GM18951 (cell line): ENCODE measurements around the gene GRM7.

ENCODE experiments used
- POLR2A ChIP-seq: IDR thresholded peaks from 4 replicates; pipeline ENCODE4 v1.6.1; 2011; ENCODE audit warnings: mild to moderate bottlenecking; ENCODE audit not compliant: insufficient read length, insufficient read depth; ENCODE audit errors: extremely low read depth
- in situ Hi-C: fragments of 300-500 bp; cut with MboI; formaldehyde crosslinking; loops from one replicate; pipeline ENCODE4 v1.12.0; 2022; ENCODE audit warnings: low sequenced_read_pairs, mixed read lengths, inconsistent platforms; ENCODE audit not compliant: unreplicated experiment

Gene GRM7

GRCh38 chr3:7749931-7750695 lies 889.2 kb downstream of the GRM7 start:
- in situ Hi-C loops: no loop called here
- TF ChIP-seq POLR2A: no peak

GRCh38 chr3:7752005-7752404 lies 891.1 kb downstream of the GRM7 start:
- in situ Hi-C loops: no loop called here

GRCh38 chr3:7754653-7755441 lies 893.9 kb downstream of the GRM7 start:
- in situ Hi-C loops: no loop called here
- no peak for TF ChIP-seq POLR2A

More at GRCh38 chr3:7752005-7752404, 891.1 kb downstream of the GRM7 start:
- no peak for TF ChIP-seq POLR2A

- in situ Hi-C loops: no loop called here
- no peak for TF ChIP-seq POLR2A
Measured at GRCh38 chr3:7759630-7760029, 898.7 kb downstream of the GRM7 start.

- TF ChIP-seq POLR2A: no peak
- in situ Hi-C loops: no loop called here
Measured at GRCh38 chr3:7760718-7761117, 899.8 kb downstream of the GRM7 start.

GRCh38 chr3:7764115-7764514 lies 903.2 kb downstream of the GRM7 start:
- TF ChIP-seq POLR2A: no peak
- in situ Hi-C loops: no loop called here

GRCh38 chr3:7766530-7766929 lies 905.6 kb downstream of the GRM7 start:
- TF ChIP-seq POLR2A: no peak
- in situ Hi-C loops: no loop called here

GRCh38 chr3:7779331-7779730 lies 918.4 kb downstream of the GRM7 start:
- in situ Hi-C loops: no loop called here
- TF ChIP-seq POLR2A: no peak

- TF ChIP-seq POLR2A: no peak
- in situ Hi-C loops: no loop called here
Measured at GRCh38 chr3:7781395-7781794, 920.5 kb downstream of the GRM7 start.

GRCh38 chr3:7787871-7788828 lies 927.2 kb downstream of the GRM7 start:
- TF ChIP-seq POLR2A: no peak

GRCh38 chr3:7788881-7789280 lies 928.0 kb downstream of the GRM7 start:
- no peak for TF ChIP-seq POLR2A
- in situ Hi-C loops: no loop called here

More at GRCh38 chr3:7787871-7788828, 927.2 kb downstream of the GRM7 start:
- in situ Hi-C loops: no loop called here

- in situ Hi-C loops: no loop called here
- TF ChIP-seq POLR2A: no peak
Measured at GRCh38 chr3:7789324-7789723, 928.4 kb downstream of the GRM7 start.

- TF ChIP-seq POLR2A: no peak
- in situ Hi-C loops: no loop called here
Measured at GRCh38 chr3:7790141-7790540, 929.2 kb downstream of the GRM7 start.
